Rectal smooth muscle tissue (tissue), 1 donor: ENCODE data around the gene HOXA13.

Source experiments
- H3K27ac ChIP-seq: one replicate; pipeline ENCODE4 v1.7.0; 2013; ENCODE audit warnings: low read depth, low read length, inconsistent platforms
- H3K27me3 ChIP-seq: one replicate; pipeline ENCODE4 v1.7.0; 2013; ENCODE audit warnings: low read length; ENCODE audit not compliant: control insufficient read depth, insufficient read depth
- H3K36me3 ChIP-seq: one replicate; pipeline ENCODE4 v1.7.0; 2013; ENCODE audit warnings: low read length; ENCODE audit not compliant: control insufficient read depth, insufficient read depth
- H3K4me1 ChIP-seq: one replicate; pipeline ENCODE4 v1.7.0; 2013; ENCODE audit warnings: low read length; ENCODE audit not compliant: control insufficient read depth, insufficient read depth
- H3K4me3 ChIP-seq: one replicate; pipeline ENCODE4 v1.7.0; 2013; ENCODE audit warnings: low read length
- H3K9ac ChIP-seq: one replicate; pipeline ENCODE4 v1.7.0; 2013; ENCODE audit warnings: low read length

Gene HOXA13

GRCh38 chr7:27210441-27211083, 10.7 kb upstream of the HOXA13 start:
- H3K27ac ChIP-seq = no peak overlapping the region
- H3K36me3 ChIP-seq = no peaks in the 10 kb centered on the region
- no peak overlapping the region for H3K9ac ChIP-seq
- peaks cover 23% of the 10 kb centered on the region for H3K27me3 ChIP-seq
- H3K4me3 ChIP-seq = peak overlapping the region; percentile 57
- no peaks in the 10 kb centered on the region for H3K4me1 ChIP-seq

- H3K4me1 ChIP-seq = no peaks in the 10 kb centered on the region
- H3K27ac ChIP-seq = no peak overlapping the region
- H3K9ac ChIP-seq = no peak overlapping the region
- H3K27me3 ChIP-seq = peaks cover 26% of the 10 kb centered on the region
- H3K4me3 ChIP-seq = peak overlapping the region; percentile 34
- H3K36me3 ChIP-seq = no peaks in the 10 kb centered on the region
Measured at GRCh38 chr7:27209933-27210440, 10.1 kb upstream of the HOXA13 start.

GRCh38 chr7:27208998-27209397, 9.1 kb upstream of the HOXA13 start:
- H3K9ac ChIP-seq = no peak overlapping the region
- H3K27ac ChIP-seq = no peak overlapping the region
- no peaks in the 10 kb centered on the region for H3K36me3 ChIP-seq
- H3K27me3 ChIP-seq = peaks cover 31% of the 10 kb centered on the region
- no peak overlapping the region for H3K4me3 ChIP-seq
- H3K4me1 ChIP-seq = no peaks in the 10 kb centered on the region

DNA sequence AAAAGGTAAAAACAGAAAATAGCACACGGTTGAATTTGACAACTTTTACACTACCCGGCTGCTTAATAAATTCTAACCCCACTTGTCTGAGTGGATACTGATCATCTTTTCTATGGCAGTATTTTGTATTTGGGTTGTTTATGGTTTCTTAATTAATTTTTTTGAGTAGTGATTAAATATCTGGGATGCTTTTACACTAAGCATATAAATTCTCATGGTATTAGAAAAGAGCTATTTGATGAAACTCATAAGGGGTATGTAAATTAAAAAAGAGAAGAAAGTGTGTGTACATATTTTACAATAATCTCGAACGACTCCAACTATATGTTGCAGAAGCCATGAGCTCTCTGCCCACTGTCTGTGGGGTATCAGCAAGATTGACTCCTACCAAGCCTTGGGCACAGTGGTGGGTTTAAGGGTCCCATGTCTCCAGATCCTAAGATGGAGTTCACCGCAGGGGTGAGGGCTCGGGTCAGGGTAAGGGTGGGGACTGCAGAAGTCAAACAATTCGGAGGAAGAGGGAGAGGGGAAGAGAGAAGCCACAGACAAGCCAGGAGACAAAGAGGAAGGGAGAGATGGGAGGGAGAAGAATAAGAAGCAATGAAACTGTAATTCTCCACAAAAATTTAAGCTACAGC, 7.6 kb upstream of the HOXA13 start:
- Histone ChIP-seq H3K36me3 (no peaks in the 10 kb centered on the region), H3K27me3 (peaks cover 23% of the 10 kb centered on the region), H3K27ac (no peak overlapping the region)

DNA sequence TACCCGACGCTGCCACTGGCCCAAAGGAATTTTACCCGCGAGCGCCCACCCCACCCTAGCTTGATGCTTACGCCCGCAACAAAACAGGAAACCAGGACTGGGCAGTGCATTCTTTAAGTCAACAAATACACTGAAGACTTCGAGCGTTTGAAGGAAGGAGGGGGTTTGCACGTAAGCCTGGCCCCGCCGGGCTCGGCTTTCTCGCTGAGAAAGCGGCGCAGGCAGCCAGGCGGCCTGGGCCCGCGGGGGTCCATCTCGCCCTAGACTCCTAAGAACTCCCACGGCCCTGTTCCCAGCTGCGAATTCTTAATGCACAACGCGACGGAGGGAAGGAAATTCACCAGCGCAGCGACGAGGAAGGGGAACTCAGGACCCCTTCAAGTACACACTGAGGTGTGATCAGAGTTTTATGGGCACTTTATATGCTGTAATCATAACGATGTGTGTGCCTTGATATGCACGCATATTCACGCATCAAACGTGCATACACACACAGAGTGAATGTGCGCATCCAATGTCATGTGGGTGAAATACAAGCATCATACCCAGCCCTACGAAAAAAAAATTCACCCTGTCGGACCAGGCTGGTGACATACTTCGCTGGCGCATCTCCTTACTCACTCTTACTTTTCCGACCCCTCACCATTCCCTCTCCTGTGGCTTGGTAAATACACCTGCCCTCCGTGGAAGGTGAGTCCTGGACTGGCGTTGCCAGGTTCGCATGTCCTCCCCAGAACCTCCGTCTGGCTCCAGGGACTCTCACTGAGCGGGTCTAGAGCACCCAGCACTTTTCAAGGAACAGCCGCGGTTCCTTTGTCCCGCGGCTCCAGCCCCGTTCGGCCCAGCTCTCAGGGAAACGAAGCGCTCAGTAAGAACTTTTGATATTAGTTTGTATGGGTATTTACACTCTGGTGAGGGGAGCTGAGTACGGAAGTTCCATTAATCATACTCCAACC, 5.7 kb upstream of the HOXA13 start:
- Histone ChIP-seq H3K27ac (no peak overlapping the region), H3K27me3 (peaks cover 28% of the 10 kb centered on the region), H3K9ac (peak overlapping the region; percentile 54), H3K36me3 (no peaks in the 10 kb centered on the region), H3K4me3 (peak overlapping the region; percentile 57), H3K4me1 (no peaks in the 10 kb centered on the region)

More for the DNA sequence above, 7.6 kb upstream of the HOXA13 start:
- H3K4me1 ChIP-seq = no peaks in the 10 kb centered on the region
- H3K9ac ChIP-seq = no peak overlapping the region
- no peak overlapping the region for H3K4me3 ChIP-seq

GRCh38 chr7:27204851-27205322, 5.0 kb upstream of the HOXA13 start:
- Histone ChIP-seq H3K36me3 (no peaks in the 10 kb centered on the region), H3K4me3 (peak overlapping the region; percentile 57), H3K4me1 (no peaks in the 10 kb centered on the region), H3K9ac (no peak overlapping the region), H3K27me3 (peaks cover 28% of the 10 kb centered on the region), H3K27ac (no peak overlapping the region)

- Histone ChIP-seq H3K27me3 (peaks cover 28% of the 10 kb centered on the region), H3K36me3 (no peaks in the 10 kb centered on the region), H3K4me1 (no peaks in the 10 kb centered on the region), H3K9ac (no peak overlapping the region), H3K4me3 (peak overlapping the region; percentile 57), H3K27ac (no peak overlapping the region)
Measured at GRCh38 chr7:27203964-27204594, 4.2 kb upstream of the HOXA13 start.

DNA sequence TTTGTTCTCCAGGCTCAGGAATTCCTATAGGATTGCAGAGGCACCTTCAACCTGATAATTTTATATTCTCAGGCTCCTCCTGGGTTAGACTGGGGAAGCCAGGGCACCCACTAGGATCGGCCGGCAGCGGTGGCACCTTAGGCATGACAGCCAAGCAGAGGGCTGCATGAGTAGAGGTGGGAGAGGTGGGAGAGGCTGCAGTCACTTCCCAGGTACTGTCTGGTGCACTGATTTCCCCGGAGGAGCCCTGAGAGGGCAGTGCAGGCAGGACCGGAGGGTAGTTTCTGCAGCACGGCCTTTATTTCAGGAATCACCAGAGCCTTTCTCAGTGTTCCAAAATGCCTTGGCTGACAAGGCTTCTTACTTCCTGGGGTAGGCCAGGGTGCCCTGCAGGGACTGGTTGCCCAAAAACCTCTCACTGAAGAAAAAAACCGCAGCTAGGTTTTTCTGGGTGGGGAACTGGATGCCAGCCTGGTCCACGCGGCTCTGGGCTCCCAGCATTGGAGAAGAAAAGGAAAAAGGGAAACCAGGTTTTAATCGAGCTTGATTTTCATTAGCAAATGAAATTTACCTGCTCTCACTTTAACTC, 3.6 kb upstream of the HOXA13 start:
- Histone ChIP-seq H3K9ac (no peak overlapping the region), H3K36me3 (no peaks in the 10 kb centered on the region), H3K4me3 (peak overlapping the region; percentile 43), H3K27me3 (peaks cover 30% of the 10 kb centered on the region), H3K4me1 (no peaks in the 10 kb centered on the region), H3K27ac (no peak overlapping the region)

DNA sequence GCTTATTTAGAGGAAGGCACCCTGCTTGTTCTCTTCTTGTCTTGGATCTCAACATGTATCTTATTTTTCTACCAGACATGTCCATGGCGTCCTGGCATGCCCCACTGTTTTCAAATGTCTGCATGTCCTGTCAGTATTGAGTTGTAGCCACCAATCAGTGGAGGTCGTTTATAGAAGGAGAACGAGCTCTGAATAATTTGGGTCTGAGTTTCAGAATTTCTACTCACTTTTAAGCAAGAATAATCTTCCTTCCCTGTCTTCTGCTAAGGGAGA, 2.9 kb upstream of the HOXA13 start:
- Histone ChIP-seq H3K9ac (no peak overlapping the region), H3K4me3 (peak overlapping the region; percentile 43), H3K4me1 (no peaks in the 10 kb centered on the region)

DNA sequence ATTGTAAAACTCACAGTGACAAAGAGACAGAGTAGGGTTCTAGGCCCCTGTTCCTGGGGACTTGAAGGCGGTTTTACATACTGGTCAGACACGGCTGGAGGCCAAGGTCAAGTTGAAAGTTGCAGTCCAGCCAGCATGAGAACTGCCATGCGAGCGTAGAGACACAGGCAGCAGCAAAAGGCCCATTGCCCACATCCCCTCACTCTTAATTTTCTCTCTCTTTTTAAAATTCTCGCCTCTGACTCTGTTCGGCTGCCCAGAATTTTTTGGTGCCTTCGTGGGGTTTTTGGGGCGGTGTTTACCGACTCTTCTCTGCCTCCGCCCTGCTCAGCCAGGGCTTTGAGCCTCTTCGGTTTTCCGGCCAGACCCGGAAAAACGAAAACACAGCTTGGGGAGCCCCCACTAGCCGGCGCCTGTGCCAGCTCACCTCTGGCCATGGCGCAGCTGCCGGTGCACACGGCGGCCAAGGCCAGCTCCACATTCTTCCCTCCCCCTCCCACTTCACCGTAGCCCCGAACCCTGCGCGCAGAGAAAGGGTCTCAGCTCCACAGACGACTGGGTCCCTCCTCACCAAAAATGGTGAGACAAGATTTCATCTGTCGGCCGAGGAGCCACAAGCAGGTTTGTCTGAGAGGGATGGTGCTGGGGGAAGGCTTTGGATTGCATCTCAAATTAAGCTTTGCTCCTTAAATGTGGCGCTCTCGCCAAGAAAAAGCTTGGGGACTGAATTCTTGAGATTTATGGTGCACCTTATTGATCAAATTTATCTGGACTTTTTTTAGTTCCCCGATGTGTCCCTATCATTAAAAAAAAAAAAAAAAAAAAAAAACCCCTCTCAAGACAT, 2.3 kb upstream of the HOXA13 start:
- H3K4me3 ChIP-seq = peak overlapping the region; percentile 74
- H3K9ac ChIP-seq = peak overlapping the region; percentile 42
- peaks cover 34% of the 10 kb centered on the region for H3K27me3 ChIP-seq
- H3K4me1 ChIP-seq = no peaks in the 10 kb centered on the region
- H3K36me3 ChIP-seq = no peaks in the 10 kb centered on the region
- no peak overlapping the region for H3K27ac ChIP-seq

More for the DNA sequence above, 2.9 kb upstream of the HOXA13 start:
- Histone ChIP-seq H3K36me3 (no peaks in the 10 kb centered on the region), H3K27ac (no peak overlapping the region), H3K27me3 (peaks cover 34% of the 10 kb centered on the region)

GRCh38 chr7:27201580-27202017, 1.7 kb upstream of the HOXA13 start:
- Histone ChIP-seq H3K27ac (no peak overlapping the region), H3K4me3 (peak overlapping the region; percentile 74), H3K4me1 (no peaks in the 10 kb centered on the region), H3K27me3 (peaks cover 32% of the 10 kb centered on the region), H3K9ac (peak overlapping the region; percentile 42), H3K36me3 (no peaks in the 10 kb centered on the region)
